IPS-18a (cell line): ENCODE measurements around the gene PRDM16.

Experiments used
- H3K27ac ChIP-seq: one replicate; pipeline ENCODE4 v1.5.1; 2013; ENCODE audit warnings: low read length
- H3K27me3 ChIP-seq: one replicate; pipeline ENCODE4 v1.6.1; 2013; ENCODE audit warnings: mild to moderate bottlenecking, low read length; ENCODE audit not compliant: control insufficient read depth, insufficient read depth
- H3K36me3 ChIP-seq: one replicate; pipeline ENCODE4 v1.6.1; 2013; ENCODE audit warnings: low read depth, low read length; ENCODE audit not compliant: control insufficient read depth
- H3K4me1 ChIP-seq: one replicate; pipeline ENCODE4 v1.6.1; 2013; ENCODE audit warnings: low read depth, low read length; ENCODE audit not compliant: control insufficient read depth
- H3K4me3 ChIP-seq: one replicate; pipeline ENCODE4 v1.5.1; 2013; ENCODE audit warnings: low read length
- H3K9ac ChIP-seq: one replicate; pipeline ENCODE4 v1.6.1; 2013; ENCODE audit warnings: mild to moderate bottlenecking, low read length, moderate library complexity
- H3K9me3 ChIP-seq: one replicate; pipeline ENCODE4 v1.6.1; 2013; ENCODE audit warnings: low read depth, low read length; ENCODE audit not compliant: control insufficient read depth

Gene PRDM16

GRCh38 chr1:3444298-3444697, 375.3 kb downstream of the PRDM16 start:
- Histone ChIP-seq H3K36me3 (no peaks in the 10 kb centered on the region), H3K9me3 (no peaks in the 10 kb centered on the region), H3K4me3 (no peak overlapping the region), H3K4me1 (no peaks in the 10 kb centered on the region), H3K27ac (no peak overlapping the region), H3K27me3 (no peaks in the 10 kb centered on the region), H3K9ac (no peak overlapping the region)

DNA sequence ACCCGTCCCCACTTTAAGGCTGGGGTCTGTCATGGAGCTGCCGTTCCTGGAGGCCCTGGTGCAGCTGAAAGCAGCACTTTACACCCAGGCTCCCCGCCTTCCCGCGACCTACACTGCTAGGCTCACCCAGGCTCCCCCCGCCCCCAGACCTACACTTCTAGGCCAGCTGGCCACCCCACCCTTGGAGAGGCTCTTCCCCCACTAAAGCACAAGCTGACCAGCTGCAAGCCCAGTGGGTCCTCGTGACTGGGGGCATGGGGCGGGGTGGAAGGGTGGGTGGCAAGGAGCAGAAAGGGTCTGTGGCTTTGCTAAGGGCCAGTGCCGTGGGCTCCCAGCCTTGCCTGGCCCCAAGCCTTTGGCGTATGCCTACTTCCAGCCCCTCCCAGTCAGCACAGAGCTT, 375.7 kb downstream of the PRDM16 start:
- Histone ChIP-seq H3K9ac (no peak overlapping the region), H3K9me3 (no peaks in the 10 kb centered on the region), H3K27me3 (no peaks in the 10 kb centered on the region), H3K27ac (no peak overlapping the region), H3K4me1 (no peaks in the 10 kb centered on the region), H3K36me3 (no peaks in the 10 kb centered on the region), H3K4me3 (no peak overlapping the region)

- peaks cover 9% of the 10 kb centered on the region for H3K4me1 ChIP-seq
- no peaks in the 10 kb centered on the region for H3K9me3 ChIP-seq
- H3K27me3 ChIP-seq = no peaks in the 10 kb centered on the region
- H3K4me3 ChIP-seq = no peak overlapping the region
- no peaks in the 10 kb centered on the region for H3K36me3 ChIP-seq
- no peak overlapping the region for H3K27ac ChIP-seq
- no peak overlapping the region for H3K9ac ChIP-seq
These were observed 381.3 kb downstream of the PRDM16 start for GRCh38 chr1:3450202-3450863.

- no peaks in the 10 kb centered on the region for H3K27me3 ChIP-seq
These were observed 382.0 kb downstream of the PRDM16 start for GRCh38 chr1:3450983-3451382.

GRCh38 chr1:3451994-3452865, 383.2 kb downstream of the PRDM16 start:
- H3K9me3 ChIP-seq = no peaks in the 10 kb centered on the region
- peaks cover 12% of the 10 kb centered on the region for H3K4me1 ChIP-seq
- H3K4me3 ChIP-seq = no peak overlapping the region
- no peak overlapping the region for H3K27ac ChIP-seq
- no peaks in the 10 kb centered on the region for H3K36me3 ChIP-seq
- H3K9ac ChIP-seq = no peak overlapping the region
- H3K27me3 ChIP-seq = no peaks in the 10 kb centered on the region

More at GRCh38 chr1:3450983-3451382, 382.0 kb downstream of the PRDM16 start:
- H3K4me3 ChIP-seq = no peak overlapping the region
- H3K36me3 ChIP-seq = no peaks in the 10 kb centered on the region
- H3K9me3 ChIP-seq = no peaks in the 10 kb centered on the region
- H3K4me1 ChIP-seq = peaks cover 12% of the 10 kb centered on the region
- no peak overlapping the region for H3K9ac ChIP-seq
- H3K27ac ChIP-seq = no peak overlapping the region

DNA sequence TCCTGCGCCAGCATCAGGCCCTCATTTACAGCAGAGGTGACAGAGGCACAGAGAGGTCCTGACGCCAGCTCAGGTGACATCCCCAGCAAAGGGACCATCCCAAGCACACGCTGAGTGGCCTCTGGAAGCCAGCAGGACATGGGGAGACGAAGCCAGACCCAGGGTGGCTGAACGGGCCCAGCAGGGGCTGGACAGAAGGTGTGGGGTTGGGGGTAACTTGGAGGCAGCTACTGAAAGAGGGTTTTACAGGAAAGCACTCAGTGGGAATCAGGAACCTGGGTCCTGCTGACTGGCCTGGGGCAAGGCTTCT, 383.8 kb downstream of the PRDM16 start:
- no peak overlapping the region for H3K9ac ChIP-seq
- no peak overlapping the region for H3K4me3 ChIP-seq
- no peaks in the 10 kb centered on the region for H3K36me3 ChIP-seq
- no peaks in the 10 kb centered on the region for H3K9me3 ChIP-seq
- no peak overlapping the region for H3K27ac ChIP-seq
- peaks cover 12% of the 10 kb centered on the region for H3K4me1 ChIP-seq
- H3K27me3 ChIP-seq = no peaks in the 10 kb centered on the region

GRCh38 chr1:3453203-3453761, 384.3 kb downstream of the PRDM16 start:
- Histone ChIP-seq H3K27ac (no peak overlapping the region), H3K9me3 (no peaks in the 10 kb centered on the region), H3K4me3 (no peak overlapping the region), H3K9ac (peak overlapping the region; percentile 45), H3K36me3 (no peaks in the 10 kb centered on the region), H3K4me1 (peaks cover 14% of the 10 kb centered on the region), H3K27me3 (no peaks in the 10 kb centered on the region)

GRCh38 chr1:3453891-3454810, 385.1 kb downstream of the PRDM16 start, which contains the start of gene ARHGEF16:
Gene ARHGEF16, plus strand, starts transcription at chr1:3454665. Its CDS starts 8,420 bp downstream, at chr1:3463085.
- H3K9ac ChIP-seq = peak within 1 kb of the TSS; percentile 68
- peaks cover 2% of the 10 kb centered on the region for H3K36me3 ChIP-seq
- peaks cover 14% of the 10 kb centered on the region for H3K4me1 ChIP-seq
- H3K4me3 ChIP-seq = peak within 1 kb of the TSS; percentile 71
- H3K9me3 ChIP-seq = no peaks in the 10 kb centered on the region
- no peaks in the 10 kb centered on the region for H3K27me3 ChIP-seq
- peak within 1 kb of the TSS; percentile 67 for H3K27ac ChIP-seq

DNA sequence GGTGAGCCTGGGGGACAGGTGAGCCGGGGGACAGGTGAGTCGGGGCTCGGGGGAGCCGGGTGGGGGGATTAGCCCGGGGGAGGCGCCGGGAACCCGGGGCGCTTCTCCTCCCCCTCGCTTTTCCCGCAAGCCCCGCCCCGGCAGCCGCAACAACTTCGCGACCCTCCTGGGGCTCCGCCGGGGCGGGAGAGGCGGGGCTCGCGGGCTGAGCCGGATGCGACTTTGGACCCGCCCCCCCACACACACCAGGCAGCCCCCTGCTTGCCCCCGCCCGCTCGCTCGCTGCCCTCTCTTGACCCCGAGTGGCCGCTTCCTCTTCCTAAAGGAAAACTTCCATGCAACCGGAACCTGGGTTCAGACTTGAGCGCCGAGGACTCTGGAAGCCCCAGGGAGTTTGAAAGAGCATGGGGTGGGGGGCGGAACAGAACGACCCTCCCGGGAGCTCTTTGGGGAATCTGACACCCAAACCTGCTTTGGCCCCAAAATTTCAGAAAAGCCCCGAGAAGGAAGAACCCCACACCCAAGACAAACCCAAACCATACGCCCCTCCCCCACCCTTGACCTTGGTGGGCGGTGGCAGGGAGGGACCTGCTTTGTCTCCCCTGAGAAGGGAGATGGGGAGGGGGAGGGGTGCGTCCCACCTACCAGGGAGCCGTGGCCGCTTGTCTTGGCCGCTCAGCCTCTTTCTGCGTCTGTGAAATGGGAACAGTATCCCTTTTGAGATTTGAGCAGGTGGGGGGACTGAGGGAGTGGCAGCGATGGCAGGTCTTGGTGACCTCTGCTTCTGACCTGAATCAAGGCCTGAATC, 386.0 kb downstream of the PRDM16 start:
- H3K9me3 ChIP-seq = no peaks in the 10 kb centered on the region
- no peaks in the 10 kb centered on the region for H3K27me3 ChIP-seq
- peak overlapping the region; percentile 71 for H3K4me3 ChIP-seq
- peak overlapping the region; percentile 68 for H3K9ac ChIP-seq
- H3K36me3 ChIP-seq = peaks cover 5% of the 10 kb centered on the region
- H3K4me1 ChIP-seq = peaks cover 14% of the 10 kb centered on the region
- H3K27ac ChIP-seq = peak overlapping the region; percentile 67

GRCh38 chr1:3455670-3456448, 386.9 kb downstream of the PRDM16 start:
- Histone ChIP-seq H3K9ac (peak overlapping the region; percentile 68), H3K27ac (no peak overlapping the region)

More at GRCh38 chr1:3455670-3456448, 386.9 kb downstream of the PRDM16 start:
- no peaks in the 10 kb centered on the region for H3K27me3 ChIP-seq
- peak overlapping the region; percentile 71 for H3K4me3 ChIP-seq
- H3K9me3 ChIP-seq = no peaks in the 10 kb centered on the region
- H3K4me1 ChIP-seq = peaks cover 14% of the 10 kb centered on the region
- peaks cover 5% of the 10 kb centered on the region for H3K36me3 ChIP-seq
